B cell (primary cell): Measurements from ENCODE around the gene S100A3. TPM values are rescaled to one million over a fixed set of nuclear protein-coding genes. Genes with fewer than 3 reads are reported as not detected.

ENCODE experiments used
- ATAC-seq: fragments of 200-7000 bp; cut with Tn5 transposase; one replicate; pipeline ENCODE4 v1.10.0; 2021; ENCODE audit warnings: low read depth, mild to moderate bottlenecking, moderate number of reproducible peaks, moderate library complexity
- CTCF ChIA-PET: fragments of 350-600 bp; sonication (Branson Sonifier 250); formaldehyde crosslinking; loops from one replicate; lab custom pipeline; 2021; ENCODE audit warnings: antibody characterized with exemption, inconsistent platforms; lab: Charles Lee
- POLR2A ChIA-PET: fragments of 350-600 bp; sonication (Branson Sonifier 250); formaldehyde crosslinking; loops from one replicate; lab custom pipeline; 2021; ENCODE audit warnings: antibody characterized with exemption; lab: Charles Lee
- DNase-seq: peaks from one replicate; pipeline ENCODE4 v3.0.0; 2013
- H2AFZ ChIP-seq: 2 replicates; pipeline ENCODE4 v1.6.1; 2012; ENCODE audit warnings: mild to moderate bottlenecking, low read depth, low read length; ENCODE audit not compliant: insufficient read depth, poor library complexity, severe bottlenecking
- H3K27ac ChIP-seq, 2 donors: 1 replicate in 1 of 2; 2 replicates in 1 of 2; pipeline ENCODE4 v1.5.1; 2012 to 2013; ENCODE audit warnings: low read length in 2 of 2, mild to moderate bottlenecking in 2 of 2, moderate library complexity in 1 of 2
- H3K27me3 ChIP-seq, 4 experiments: fragments of 200-600 bp in 1 of 4; sonication (generic) in 1 of 4; replicated peaks in 1 of 4; 1 replicate in 2 of 4; 2 replicates in 2 of 4; pipeline versions ENCODE4 v1.6.1 to v1.7.0; 2013 to 2016; ENCODE audit warnings: low read length in 3 of 4, mild to moderate bottlenecking in 2 of 4, mixed read lengths in 1 of 4, moderate library complexity in 1 of 4; ENCODE audit not compliant: insufficient read depth in 4 of 4, control insufficient read depth in 3 of 4; ENCODE audit errors: control extremely low read depth in 1 of 4
- H3K36me3 ChIP-seq, 2 experiments: replicated peaks in 1 of 2; 1 replicate in 1 of 2; 2 replicates in 1 of 2; pipeline versions ENCODE4 v1.6.1 to v1.7.1; 2013; ENCODE audit warnings: low read length in 1 of 2; ENCODE audit not compliant: insufficient read depth in 2 of 2, control insufficient read depth in 1 of 2; ENCODE audit errors: control extremely low read depth in 1 of 2, extremely low read depth in 1 of 2
- H3K4me1 ChIP-seq, 2 donors: fragments of 200-600 bp in 1 of 2; sonication (generic) in 1 of 2; 1 replicate in 1 of 2; 2 replicates in 1 of 2; pipeline versions ENCODE4 v1.5.1 to v1.6.1; 2013 to 2017; ENCODE audit warnings: low read length in 2 of 2; ENCODE audit not compliant: control insufficient read depth in 2 of 2, insufficient read depth in 2 of 2
- H3K4me2 ChIP-seq: replicated peaks from 2 replicates; pipeline ENCODE3; 2012; ENCODE audit warnings: mild to moderate bottlenecking, low read depth, low read length; ENCODE audit not compliant: poor library complexity, severe bottlenecking
- H3K4me3 ChIP-seq, 5 experiments: fragments of 200-600 bp in 1 of 5; sonication (generic) in 1 of 5; 1 replicate in 3 of 5; 2 replicates in 2 of 5; pipeline versions ENCODE4 v1.5.1 to v1.7.0; 2011 to 2016; ENCODE audit warnings: low read length in 4 of 5, mild to moderate bottlenecking in 4 of 5, low read depth in 2 of 5, control low read depth in 1 of 5, moderate library complexity in 1 of 5; ENCODE audit not compliant: insufficient read depth in 1 of 5; ENCODE audit errors: control extremely low read depth in 1 of 5, extremely low read depth in 1 of 5
- H3K79me2 ChIP-seq: fragments of 200-600 bp; sonication (generic); one replicate; pipeline ENCODE4 v1.6.0; 2016; ENCODE audit warnings: low read length; ENCODE audit not compliant: control insufficient read depth, insufficient read depth
- H3K9ac ChIP-seq: fragments of 200-600 bp; sonication (generic); 2 replicates; pipeline ENCODE4 v1.6.1; 2017; ENCODE audit warnings: mild to moderate bottlenecking, low read length, moderate library complexity
- H3K9me3 ChIP-seq, 3 donors: one replicate each; pipeline versions ENCODE4 v1.6.1 to v1.7.1; 2013; ENCODE audit warnings: low read length in 2 of 3; ENCODE audit not compliant: control insufficient read depth in 2 of 3, insufficient read depth in 1 of 3; ENCODE audit errors: control extremely low read depth in 1 of 3
- H4K20me1 ChIP-seq: 2 replicates; pipeline ENCODE4 v1.6.0; 2012; ENCODE audit warnings: mild to moderate bottlenecking, low read length; ENCODE audit not compliant: insufficient read depth, control insufficient read depth, poor library complexity, severe bottlenecking
- H3K27ac Mint-ChIP-seq: one replicate; pipeline ENCODE4 v1.8.0; 2021; ENCODE audit warnings: mixed read lengths
- H3K27me3 Mint-ChIP-seq: one replicate; pipeline ENCODE4 v1.8.0; 2021; ENCODE audit warnings: mixed read lengths
- H3K4me1 Mint-ChIP-seq: one replicate; pipeline ENCODE4 v1.8.0; 2021; ENCODE audit warnings: mixed read lengths
- H3K4me3 Mint-ChIP-seq: one replicate; pipeline ENCODE4 v1.8.0; 2021; ENCODE audit warnings: mixed read lengths
- H3K9me3 Mint-ChIP-seq: one replicate; pipeline ENCODE4 v1.8.0; 2022; ENCODE audit warnings: mixed read lengths; ENCODE audit not compliant: insufficient read depth
- EZH2 ChIP-seq: IDR thresholded peaks from 2 replicates; pipeline ENCODE4 v1.6.1; 2012; ENCODE audit warnings: borderline replicate concordance, low read depth, mild to moderate bottlenecking, moderate library complexity, low read length; ENCODE audit not compliant: insufficient read depth, poor library complexity, severe bottlenecking
- WGBS: methylation state at CpG from one replicate; pipeline ENCODE4 v1.1.5; 2013; ENCODE audit warnings: missing lambda C conversion rate; ENCODE audit not compliant: insufficient coverage; 5-methylcytosine and 5-hydroxymethylcytosine counted together
- intact Hi-C: fragments of 100-400 bp; cut with micrococcal nuclease; formaldehyde crosslinking; loops from one replicate; pipeline ENCODE4 v1.10.0; 2022
- polyA plus RNA-seq: library from polyadenylated mRNA; depleted of rRNA; stranded (reverse); fragments of >200 nt; gene quantifications from 2 replicates; pipeline ENCODE4 v1.2.3, GENCODE V29; 2012
- total RNA-seq, 2 donors: library from RNA; stranded (reverse); fragments of 120-200 nt in 1 of 2; gene quantifications; 1 replicate in 1 of 2; 2 replicates in 1 of 2; pipeline versions ENCODE4 v1.2.3 to v1.2.4, GENCODE V29; 2013 to 2022
- TF ChIP-seq, protein P1 (sequence below): fragments of 200-600 bp; IDR thresholded peaks from one replicate; pipeline ENCODE4 v1.8.0; 2022; ENCODE audit warnings: antibody characterized with exemption, mild to moderate bottlenecking

S100A3 gene
- total and polyA plus RNA-seq, 2 donors (not counting 1 experiment from before 2014, with no cell fraction given), result not detected

DNA sequence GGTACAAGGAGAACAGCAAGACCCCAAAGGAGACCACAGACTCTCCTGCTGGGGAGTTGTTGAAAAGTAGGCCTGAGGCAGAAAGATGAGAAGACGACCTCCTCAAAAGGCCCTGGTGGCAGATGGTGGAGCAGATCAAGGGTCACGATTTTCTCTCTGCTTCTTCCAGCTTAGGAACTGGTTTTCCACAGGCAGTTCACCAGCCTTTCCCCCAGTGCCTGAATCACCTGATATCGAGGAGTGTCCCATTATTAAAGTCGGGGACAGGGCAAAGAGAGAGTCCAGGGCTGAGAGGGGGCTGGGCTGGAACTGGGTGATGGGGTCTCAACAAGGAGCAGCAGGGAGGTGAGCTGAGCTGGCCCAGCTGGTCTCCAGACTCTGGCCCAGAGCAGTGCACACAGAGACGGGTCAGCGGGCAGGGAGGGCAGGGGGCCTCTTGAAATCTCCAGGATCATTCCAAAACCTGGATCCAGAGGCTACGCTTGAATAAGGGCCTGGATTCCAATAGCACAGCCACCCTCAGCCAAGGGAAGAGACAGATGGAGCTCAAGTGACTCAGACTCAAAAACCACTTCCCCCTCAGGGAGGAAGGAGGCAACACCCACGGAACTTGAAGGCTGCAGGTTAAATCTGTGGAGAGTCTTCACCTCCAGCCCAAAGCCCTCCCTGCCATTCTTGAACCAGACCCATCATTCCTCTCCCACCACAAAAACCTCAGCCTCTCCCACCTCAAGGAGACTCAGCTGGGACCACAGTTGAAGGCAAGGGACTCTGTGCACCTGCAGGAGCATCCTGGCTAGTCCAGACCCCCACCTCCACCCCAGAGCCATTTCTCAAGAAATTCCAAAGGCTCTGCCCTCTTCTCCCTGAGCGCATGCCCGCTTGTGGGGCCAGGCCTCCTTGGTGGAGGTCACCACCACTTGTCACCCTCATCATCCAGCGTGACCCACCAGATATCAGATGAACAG is 8.4 kb downstream of the S100A3 start, which contains the start of gene S100A5:
S100A5 (minus strand) TSS at position 541 of the 968 bp plus-strand sequence. CDS start 743 bp downstream, outside the sequence.
- CTCF ChIA-PET, result interaction anchor here (1.0 to 10.9 kb wide), 5 partner anchors 8 to 30 kb away, joined by 3 to 189 read pairs (median 11); partner anchors contain the start of gene S100A2
- H3K27ac ChIP-seq, result peak within 1 kb of the TSS; percentile 39 to 46
- peaks cover 0 to 2% of the 10 kb centered on the region in 2 experiments for H3K36me3 ChIP-seq
- intact Hi-C loops, result no loop called here
- no peaks in the 10 kb centered on the region for H3K27me3 ChIP-seq
- peak; percentile 52 for DNase-seq
- no peaks in the 10 kb centered on the region for H4K20me1 ChIP-seq
- H3K79me2 ChIP-seq, result no peaks in the 10 kb centered on the region
- H3K4me2 ChIP-seq, result peak within 1 kb of the TSS; percentile 64
- H3K27me3 Mint-ChIP-seq, result no peaks in the 10 kb centered on the region
- peak within 1 kb of the TSS in 1 of 5 experiments; percentile 6 for H3K4me3 ChIP-seq
- peak; percentile 22 for ATAC-seq
- H2AFZ ChIP-seq, result peak within 1 kb of the TSS; percentile 73
- WGBS, result 63% methylated on average over 8 of the region's 11 CpGs
- H3K9ac ChIP-seq, result peak within 1 kb of the TSS; percentile 27
- peaks cover 37 to 44% of the 10 kb centered on the region in 2 donors for H3K4me1 ChIP-seq
- peak within 1 kb of the TSS; percentile 71 for H3K4me3 Mint-ChIP-seq
- H3K9me3 Mint-ChIP-seq, result no peaks in the 10 kb centered on the region
- peaks cover 57% of the 10 kb centered on the region for H3K4me1 Mint-ChIP-seq
- TF ChIP-seq EZH2, result no peak
- TF ChIP-seq, protein P1, sequence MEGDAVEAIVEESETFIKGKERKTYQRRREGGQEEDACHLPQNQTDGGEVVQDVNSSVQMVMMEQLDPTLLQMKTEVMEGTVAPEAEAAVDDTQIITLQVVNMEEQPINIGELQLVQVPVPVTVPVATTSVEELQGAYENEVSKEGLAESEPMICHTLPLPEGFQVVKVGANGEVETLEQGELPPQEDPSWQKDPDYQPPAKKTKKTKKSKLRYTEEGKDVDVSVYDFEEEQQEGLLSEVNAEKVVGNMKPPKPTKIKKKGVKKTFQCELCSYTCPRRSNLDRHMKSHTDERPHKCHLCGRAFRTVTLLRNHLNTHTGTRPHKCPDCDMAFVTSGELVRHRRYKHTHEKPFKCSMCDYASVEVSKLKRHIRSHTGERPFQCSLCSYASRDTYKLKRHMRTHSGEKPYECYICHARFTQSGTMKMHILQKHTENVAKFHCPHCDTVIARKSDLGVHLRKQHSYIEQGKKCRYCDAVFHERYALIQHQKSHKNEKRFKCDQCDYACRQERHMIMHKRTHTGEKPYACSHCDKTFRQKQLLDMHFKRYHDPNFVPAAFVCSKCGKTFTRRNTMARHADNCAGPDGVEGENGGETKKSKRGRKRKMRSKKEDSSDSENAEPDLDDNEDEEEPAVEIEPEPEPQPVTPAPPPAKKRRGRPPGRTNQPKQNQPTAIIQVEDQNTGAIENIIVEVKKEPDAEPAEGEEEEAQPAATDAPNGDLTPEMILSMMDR, result no peak
- peaks cover 0 to 12% (median 0%) of the 10 kb centered on the region in 3 donors for H3K9me3 ChIP-seq
- H3K27ac Mint-ChIP-seq, result peak within 1 kb of the TSS; percentile 92
- POLR2A ChIA-PET, result interaction anchor here (0.5 to 1.3 kb wide), 4 partner anchors 23 to 446 kb away, joined by 3 to 4 read pairs (median 4); partner anchors contain the start of genes RAB13 and S100A2
